ENCODE results near the gene PNPLA7.
"Not testable (repeated sequence)": the region's sequence is repeated elsewhere in the genome, so short reads cannot be mapped to it uniquely, and the experiment has no call there.

Gene PNPLA7

GRCh38 chr9:137514691-137515337 lies 35.4 kb downstream of the PNPLA7 start:
- H3K9me3 ChIP-seq (ENCODE audit: severe bottlenecking) = no peaks in the 10 kb centered on the region
- no peak overlapping the region for H3K27ac ChIP-seq (ENCODE audit: poor library complexity, severe bottlenecking)
- H3K4me1 ChIP-seq (ENCODE audit: insufficient read depth, poor library complexity, severe bottlenecking) = no peaks in the 10 kb centered on the region
- no peak for TF ChIP-seq CTCF (IDR thresholded peaks at IDR 0.05; ENCODE audit: poor library complexity, severe bottlenecking)
- no peaks in the 10 kb centered on the region for H3K36me3 ChIP-seq (ENCODE audit: low read depth)
- no peak overlapping the region for H3K4me3 ChIP-seq (ENCODE audit: severe bottlenecking)
- no peak for ATAC-seq (ENCODE audit: low read depth)
- no peak for DNase-seq (ENCODE audit: low spot score)
- no peaks in the 10 kb centered on the region for H3K27me3 ChIP-seq (ENCODE audit: insufficient read depth, poor library complexity, severe bottlenecking)

- not testable (repeated sequence) for H3K9me3 ChIP-seq (ENCODE audit: severe bottlenecking); H3K27ac ChIP-seq (ENCODE audit: poor library complexity, severe bottlenecking); DNase-seq (ENCODE audit: low spot score); ATAC-seq (ENCODE audit: low read depth); H3K4me1 ChIP-seq (ENCODE audit: insufficient read depth, poor library complexity, severe bottlenecking); H3K4me3 ChIP-seq (ENCODE audit: severe bottlenecking); H3K36me3 ChIP-seq (ENCODE audit: low read depth); H3K27me3 ChIP-seq (ENCODE audit: insufficient read depth, poor library complexity, severe bottlenecking)
These were observed 36.2 kb downstream of the PNPLA7 start for GRCh38 chr9:137513801-137514570.

- not testable (repeated sequence) for H3K4me3 ChIP-seq (ENCODE audit: severe bottlenecking); DNase-seq (ENCODE audit: low spot score); H3K9me3 ChIP-seq (ENCODE audit: severe bottlenecking); H3K4me1 ChIP-seq (ENCODE audit: insufficient read depth, poor library complexity, severe bottlenecking); H3K27me3 ChIP-seq (ENCODE audit: insufficient read depth, poor library complexity, severe bottlenecking); H3K27ac ChIP-seq (ENCODE audit: poor library complexity, severe bottlenecking); ATAC-seq (ENCODE audit: low read depth); H3K36me3 ChIP-seq (ENCODE audit: low read depth)
These were observed 37.1 kb downstream of the PNPLA7 start for GRCh38 chr9:137513136-137513535.

GRCh38 chr9:137511758-137512463 lies 38.3 kb downstream of the PNPLA7 start:
- Histone ChIP-seq H3K9me3 (ENCODE audit: severe bottlenecking) (peaks cover 3% of the 10 kb centered on the region), H3K4me3 (ENCODE audit: severe bottlenecking) (no peak overlapping the region), H3K36me3 (ENCODE audit: low read depth) (no peaks in the 10 kb centered on the region), H3K27ac (ENCODE audit: poor library complexity, severe bottlenecking) (no peak overlapping the region), H3K27me3 (ENCODE audit: insufficient read depth, poor library complexity, severe bottlenecking) (no peaks in the 10 kb centered on the region), H3K4me1 (ENCODE audit: insufficient read depth, poor library complexity, severe bottlenecking) (no peaks in the 10 kb centered on the region)
- no peak for TF ChIP-seq CTCF (IDR thresholded peaks at IDR 0.05; ENCODE audit: poor library complexity, severe bottlenecking)
- ATAC-seq (ENCODE audit: low read depth) (no peak), DNase-seq (ENCODE audit: low spot score) (no peak)

GRCh38 chr9:137511126-137511525 lies 39.1 kb downstream of the PNPLA7 start:
- not testable (repeated sequence) for DNase-seq (ENCODE audit: low spot score); H3K27ac ChIP-seq (ENCODE audit: poor library complexity, severe bottlenecking); H3K27me3 ChIP-seq (ENCODE audit: insufficient read depth, poor library complexity, severe bottlenecking)

GRCh38 chr9:137509198-137509597 lies 41.0 kb downstream of the PNPLA7 start:
- no peaks in the 10 kb centered on the region for H3K27me3 ChIP-seq (ENCODE audit: insufficient read depth, poor library complexity, severe bottlenecking)
- peaks cover 3% of the 10 kb centered on the region for H3K9me3 ChIP-seq (ENCODE audit: severe bottlenecking)
- H3K4me3 ChIP-seq (ENCODE audit: severe bottlenecking) = no peak overlapping the region
- no peak for TF ChIP-seq CTCF (IDR thresholded peaks at IDR 0.05; ENCODE audit: poor library complexity, severe bottlenecking)
- ATAC-seq (ENCODE audit: low read depth) (no peak), DNase-seq (ENCODE audit: low spot score) (no peak)
- no peaks in the 10 kb centered on the region for H3K4me1 ChIP-seq (ENCODE audit: insufficient read depth, poor library complexity, severe bottlenecking)
- H3K36me3 ChIP-seq (ENCODE audit: low read depth) = no peaks in the 10 kb centered on the region
- no peak overlapping the region for H3K27ac ChIP-seq (ENCODE audit: poor library complexity, severe bottlenecking)

More at GRCh38 chr9:137511126-137511525, 39.1 kb downstream of the PNPLA7 start:
- not testable (repeated sequence) for H3K4me1 ChIP-seq (ENCODE audit: insufficient read depth, poor library complexity, severe bottlenecking); H3K9me3 ChIP-seq (ENCODE audit: severe bottlenecking); H3K36me3 ChIP-seq (ENCODE audit: low read depth); H3K4me3 ChIP-seq (ENCODE audit: severe bottlenecking); ATAC-seq (ENCODE audit: low read depth)
